Measurements from ENCODE around the gene GATD1.
A peak's percentile ranks its signal among the peaks of the same experiment; 100 is the strongest.

GATD1 gene

GRCh38 chr11:811446-812245, 34.4 kb upstream of the GATD1 start:
- DNase-seq: no peak

GRCh38 chr11:810040-810567, 32.8 kb upstream of the GATD1 start:
- DNase-seq: no peak

GRCh38 chr11:809287-810039, 32.2 kb upstream of the GATD1 start, which contains the start of gene RPLP2:
RPLP2 (plus strand) TSS chr11:809967; CDS start chr11:810235, 268 bp downstream.
- DNase-seq: peak; percentile 97 to 99

GRCh38 chr11:808427-809286, 31.4 kb upstream of the GATD1 start:
- DNase-seq: no peak

- DNase-seq: peak in 1 of 2 experiments; percentile 75
Measured at GRCh38 chr11:804599-804964, 27.3 kb upstream of the GATD1 start.

GRCh38 chr11:803770-804598, 26.7 kb upstream of the GATD1 start:
- peak; percentile 71 to 93 for DNase-seq

GRCh38 chr11:803467-803742, 26.1 kb upstream of the GATD1 start:
- DNase-seq: no peak

GRCh38 chr11:802693-803466, 25.6 kb upstream of the GATD1 start:
- DNase-seq: no peak

GRCh38 chr11:802018-802617, 24.8 kb upstream of the GATD1 start:
- DNase-seq: no peak

- DNase-seq: no peak
Measured at GRCh38 chr11:801097-801780, 24.0 kb upstream of the GATD1 start.

GRCh38 chr11:800473-800872, 23.2 kb upstream of the GATD1 start:
- no peak for DNase-seq

GRCh38 chr11:799641-800316, 22.5 kb upstream of the GATD1 start:
- no peak for DNase-seq

- DNase-seq: peak in 1 of 2 experiments; percentile 92
Measured at GRCh38 chr11:798093-798713, 20.9 kb upstream of the GATD1 start, which contains the start of gene SLC25A22. SLC25A22 (minus strand) TSS chr11:798281; CDS start chr11:795006, 3,275 bp downstream.

- peak; percentile 81 to 94 for DNase-seq
Measured at GRCh38 chr11:797296-798092, 20.2 kb upstream of the GATD1 start.

- DNase-seq: no peak
Measured at GRCh38 chr11:796565-797295, 19.4 kb upstream of the GATD1 start.

- DNase-seq: peak; percentile 74 to 91
Measured at GRCh38 chr11:795634-796564, 18.6 kb upstream of the GATD1 start.

Data from NCI-H526 (cell line).